GM18520 (cell line): ENCODE data around the gene HIPK2.

ENCODE experiments used
- ATAC-seq: cut with Tn5 transposase; IDR thresholded peaks from one replicate; pipeline ENCODE4 v1.9.1; 2021; ENCODE audit not compliant: unreplicated experiment

Gene HIPK2

DNA sequence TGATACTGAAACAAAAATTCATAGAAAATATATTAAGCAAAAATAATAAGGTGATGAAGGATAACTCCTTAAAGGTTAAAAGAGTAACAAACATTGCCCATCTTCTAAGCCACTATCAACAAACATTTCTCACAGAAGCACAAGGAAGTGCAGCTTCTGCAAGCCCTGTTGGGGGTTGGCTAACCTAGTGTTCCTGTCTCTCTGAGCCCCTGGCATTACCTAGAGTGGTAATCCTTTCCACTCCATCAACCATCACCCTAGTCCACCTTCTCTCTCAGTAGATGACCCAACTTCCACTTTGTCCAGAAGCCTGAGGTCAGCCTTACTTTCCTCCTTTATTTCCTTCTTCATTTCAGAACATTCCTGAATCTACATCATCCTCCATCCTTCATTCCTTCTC lies 59.7 kb downstream of the HIPK2 start:
- no peak for ATAC-seq

DNA sequence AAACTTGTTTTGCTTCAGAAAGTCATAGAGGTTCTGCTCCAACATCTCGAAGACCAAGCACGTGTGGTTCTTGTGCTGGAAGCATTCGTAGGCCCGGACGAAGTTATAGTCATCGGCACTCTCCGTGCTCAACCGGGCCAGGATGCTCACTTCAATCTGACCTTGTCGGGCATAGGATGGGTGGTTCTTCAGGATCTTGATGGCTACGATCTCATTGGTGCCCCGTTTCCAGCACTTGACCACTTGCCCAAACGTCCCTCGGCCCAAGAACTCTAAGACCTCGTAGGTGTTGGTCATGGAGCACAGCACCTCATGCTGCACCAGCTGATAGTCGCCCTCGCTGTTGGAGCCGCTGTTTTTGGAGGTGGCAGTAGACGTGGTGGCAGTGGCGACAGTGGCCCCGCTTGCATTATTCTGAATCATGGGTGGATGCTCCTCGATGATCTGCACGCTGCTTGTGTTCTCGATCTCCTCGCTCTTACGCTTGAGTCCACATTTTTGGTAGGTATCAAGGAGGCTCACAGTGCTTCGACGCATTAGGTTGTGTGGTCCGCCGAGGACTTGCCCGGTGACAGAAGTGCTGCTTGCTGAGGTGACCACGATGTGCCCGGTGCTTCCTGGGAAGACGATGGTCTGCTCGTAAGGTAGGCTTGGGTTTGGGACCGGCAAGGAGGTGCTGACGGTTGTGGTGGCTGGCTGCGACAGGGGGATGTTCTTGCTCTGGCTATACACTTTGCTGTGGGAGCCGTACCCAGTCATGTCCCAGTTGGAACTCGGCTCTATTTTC lies 61.4 kb downstream of the HIPK2 start:
- ATAC-seq: no peak

DNA sequence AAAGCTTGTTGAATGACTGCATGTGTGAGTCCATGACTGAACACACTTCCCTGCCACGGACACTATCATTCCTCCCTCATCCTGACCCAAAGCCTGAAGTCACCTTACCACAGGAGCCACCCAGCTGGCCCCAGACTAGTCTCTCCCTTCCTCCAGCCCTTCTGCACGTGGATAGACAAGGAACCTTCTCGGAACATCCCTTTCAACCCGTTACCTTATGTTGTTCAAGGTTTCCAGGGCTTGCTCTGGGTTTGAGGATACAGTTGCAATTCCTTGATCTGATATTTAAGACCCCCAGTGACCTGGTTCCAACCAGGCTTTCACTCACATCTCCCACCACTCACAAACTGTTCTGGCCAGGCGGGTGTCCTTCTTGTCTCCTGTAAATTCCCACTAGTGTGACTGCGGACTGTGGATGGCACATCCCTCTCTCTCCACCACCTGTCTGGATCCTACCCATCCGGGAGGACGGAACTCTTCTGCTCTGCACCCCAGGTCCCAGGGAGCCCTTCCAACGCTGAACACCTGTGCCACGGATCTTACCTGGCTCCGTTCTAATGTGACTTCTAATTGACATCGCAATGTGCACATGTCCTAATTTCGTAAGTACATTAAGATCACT lies 62.5 kb downstream of the HIPK2 start:
- no peak for ATAC-seq

DNA sequence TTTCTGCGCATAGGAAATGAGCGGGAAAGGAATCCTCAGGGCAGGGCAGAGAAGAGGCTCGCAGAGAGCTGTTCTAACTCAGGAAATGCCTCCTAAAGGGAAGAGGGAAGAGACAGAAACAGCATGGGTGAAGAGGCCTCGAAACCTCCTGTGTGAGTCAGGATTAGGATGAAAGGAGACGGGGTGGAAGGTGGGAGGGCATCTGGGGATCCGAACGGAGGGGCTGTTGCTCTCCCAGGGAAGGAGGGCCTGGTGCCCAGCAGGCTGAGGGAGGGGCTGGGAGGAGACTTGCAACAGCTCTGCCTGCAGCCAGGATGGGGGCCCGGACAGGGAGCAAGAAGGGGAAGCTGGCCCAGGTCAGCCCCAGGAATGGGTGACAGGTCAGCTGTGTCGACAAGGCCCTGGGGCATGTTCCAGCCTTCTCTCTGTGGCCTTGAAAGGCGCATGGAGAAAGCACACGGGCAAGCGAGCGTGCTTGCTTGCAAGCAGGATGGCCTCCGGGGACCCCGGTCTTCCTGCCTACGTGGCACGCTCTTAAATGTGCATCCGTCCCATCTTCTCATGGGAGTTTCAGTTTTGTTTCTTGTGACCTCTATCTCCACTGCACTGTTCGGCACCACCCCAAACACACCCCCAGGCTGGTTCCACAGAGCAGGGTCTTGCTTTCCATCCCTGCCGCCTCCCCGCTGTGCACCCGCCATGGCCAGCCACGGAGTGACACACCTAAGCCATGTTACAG lies 63.5 kb downstream of the HIPK2 start:
- ATAC-seq: peak; percentile 88

DNA sequence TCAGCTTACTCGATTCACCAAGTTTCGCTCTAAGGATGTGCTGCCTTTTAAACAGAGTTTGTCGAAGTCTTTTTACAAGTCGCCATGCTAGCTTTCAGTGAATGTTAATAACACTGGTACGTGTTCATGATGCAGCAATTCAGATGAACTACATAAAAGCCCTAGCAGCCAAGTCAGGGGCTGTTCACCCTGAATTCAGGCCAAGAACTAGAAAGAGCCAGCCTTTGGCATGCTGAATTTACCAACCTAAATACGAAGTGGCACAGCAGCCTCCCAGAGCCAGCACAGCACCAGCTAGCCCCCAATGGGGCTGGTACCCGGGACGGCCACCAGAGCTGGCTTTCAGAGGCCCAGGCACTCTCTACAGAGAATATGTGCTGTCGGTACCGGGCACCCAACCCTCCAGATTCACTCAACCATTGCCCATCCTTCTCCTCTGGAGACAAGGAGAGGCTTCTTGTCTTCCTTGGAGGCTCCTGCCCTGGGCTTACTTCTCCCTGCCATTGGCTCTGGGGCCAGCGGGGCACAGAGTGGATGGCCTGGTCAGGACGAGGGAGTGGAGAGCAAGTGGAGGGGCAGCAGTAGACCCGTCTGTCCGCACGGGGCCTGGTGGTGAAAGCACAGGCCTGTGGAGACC lies 64.2 kb downstream of the HIPK2 start:
- ATAC-seq: no peak

DNA sequence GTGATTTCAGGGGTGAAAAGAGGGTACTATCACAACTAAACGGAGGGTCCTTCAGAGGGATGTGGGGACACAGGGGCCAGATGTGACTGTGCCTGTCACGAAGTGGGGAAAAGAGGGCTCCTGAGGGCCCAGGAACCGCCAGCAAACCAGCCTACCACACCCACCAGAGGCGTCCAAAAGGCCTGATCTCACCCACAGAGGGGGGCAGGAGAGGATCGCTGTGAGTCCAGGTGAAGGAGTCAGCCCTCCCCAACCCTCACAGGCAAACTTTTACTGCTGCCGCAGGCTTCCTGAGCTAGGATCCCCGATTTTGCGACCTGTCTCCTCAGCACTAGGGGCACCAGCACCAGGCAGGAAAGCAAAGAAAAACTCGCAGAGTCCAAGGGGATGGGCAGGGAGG lies 64.7 kb downstream of the HIPK2 start:
- ATAC-seq: no peak

DNA sequence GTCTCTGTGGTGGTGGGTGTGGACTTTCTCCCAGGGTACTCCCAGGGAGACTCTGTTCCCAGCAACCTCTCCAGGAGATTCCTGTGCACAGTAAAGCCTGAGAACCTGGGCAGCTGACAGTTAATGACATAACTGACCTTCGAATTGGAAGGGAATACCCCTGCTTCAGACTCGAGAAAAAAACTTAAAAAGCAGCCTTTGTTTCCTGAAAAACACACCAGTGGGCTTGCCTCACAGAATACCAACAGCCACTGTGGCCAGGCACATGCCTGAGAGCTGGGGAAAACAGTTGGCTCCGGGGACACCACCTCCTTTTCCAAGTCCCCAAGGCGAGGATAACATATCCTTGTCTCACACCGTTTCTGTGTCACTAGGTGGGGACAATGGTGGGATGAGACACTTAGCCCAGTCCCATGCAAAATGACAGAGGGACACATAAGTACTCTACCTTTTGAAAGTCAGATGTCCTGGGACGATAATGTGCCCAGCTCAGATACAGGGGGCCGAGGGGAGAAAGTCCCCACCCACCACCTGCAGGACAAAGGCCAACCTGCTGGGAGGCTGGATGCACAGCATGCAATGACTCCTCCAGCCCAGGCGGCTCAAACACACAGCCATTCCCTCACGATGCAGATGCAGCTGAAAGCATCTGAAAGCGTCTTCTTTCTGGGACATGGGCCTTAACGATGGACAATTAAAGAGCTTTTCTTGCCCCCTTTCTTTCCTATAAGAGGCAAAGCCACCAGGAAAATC lies 65.6 kb downstream of the HIPK2 start:
- ATAC-seq: no peak

DNA sequence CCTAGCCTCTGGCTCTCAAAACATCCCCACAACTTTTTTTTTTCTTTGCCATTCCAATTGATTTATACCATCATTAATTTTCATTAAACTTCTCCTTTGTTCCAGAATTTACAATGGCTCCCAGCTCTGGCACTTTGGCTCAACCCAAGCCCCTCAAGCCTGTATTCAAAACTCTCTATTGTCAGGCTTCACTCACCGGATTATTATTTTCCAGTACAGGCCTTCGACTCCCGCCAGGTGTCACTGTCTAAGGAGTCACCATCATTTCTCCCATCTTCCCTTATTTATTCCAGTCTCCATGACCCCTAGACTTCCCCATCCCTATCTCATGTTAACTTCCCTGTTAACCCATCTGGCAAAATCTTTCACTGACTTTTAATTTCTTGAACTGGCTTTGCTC lies 67.8 kb downstream of the HIPK2 start:
- no peak for ATAC-seq

DNA sequence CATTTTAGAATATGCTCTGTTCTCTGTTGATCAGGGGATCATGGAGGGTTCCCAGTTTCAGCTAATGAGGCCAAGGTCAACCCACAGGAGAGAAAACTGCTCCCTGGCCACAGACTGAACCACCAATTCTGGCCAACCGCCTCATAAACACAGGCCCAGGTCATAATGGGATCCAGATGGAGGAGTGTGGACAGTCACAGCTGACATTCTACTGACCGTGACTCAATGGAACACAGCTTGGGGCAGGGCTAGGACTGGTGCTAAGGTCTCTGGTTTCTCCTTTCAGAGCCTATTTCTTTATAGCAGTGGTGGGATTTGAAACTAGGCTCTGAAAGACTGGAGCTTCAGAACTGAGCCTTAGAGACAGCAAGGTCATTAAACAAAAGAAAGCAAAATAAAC lies 68.3 kb downstream of the HIPK2 start:
- ATAC-seq: no peak

DNA sequence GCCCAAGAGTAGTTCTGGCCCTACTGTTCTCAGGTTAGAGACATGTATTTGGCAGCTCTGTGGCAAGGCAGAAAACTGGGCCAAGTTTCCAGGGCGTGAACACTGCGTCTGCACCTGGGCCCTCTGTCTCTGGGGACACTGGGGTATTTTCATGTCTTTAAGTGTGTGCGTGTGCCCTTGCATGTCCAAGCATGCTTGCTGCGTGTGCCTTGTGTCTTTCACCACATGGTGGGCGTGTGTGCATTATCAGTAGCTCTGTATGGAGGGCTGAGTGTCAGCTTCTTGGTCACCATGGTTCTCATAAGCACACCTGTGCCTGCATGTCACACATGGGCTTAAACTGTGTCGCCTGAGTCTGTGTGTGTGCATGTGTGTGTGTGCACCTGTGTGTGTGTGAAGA lies 69.3 kb downstream of the HIPK2 start:
- ATAC-seq: peak; percentile 73

DNA sequence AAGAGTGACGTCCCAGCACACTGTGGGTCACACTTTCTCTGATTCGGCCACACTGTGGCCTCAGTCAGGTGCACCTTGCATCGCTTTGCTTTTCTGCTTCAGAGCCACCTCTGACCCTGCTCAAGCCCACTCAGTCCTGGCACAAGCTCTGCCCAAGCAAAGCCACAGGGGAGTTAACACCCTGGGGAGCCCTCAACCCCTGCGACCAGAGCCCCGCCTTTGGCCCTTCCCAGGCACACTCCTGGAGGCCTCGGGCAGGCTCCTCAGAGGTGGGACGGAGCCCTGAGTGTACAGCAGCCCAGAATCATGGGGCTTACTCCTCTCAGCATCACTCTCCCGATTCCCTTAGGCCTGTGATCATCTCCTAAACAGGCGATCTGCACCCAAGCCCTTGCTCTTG lies 71.0 kb downstream of the HIPK2 start:
- ATAC-seq: no peak

DNA sequence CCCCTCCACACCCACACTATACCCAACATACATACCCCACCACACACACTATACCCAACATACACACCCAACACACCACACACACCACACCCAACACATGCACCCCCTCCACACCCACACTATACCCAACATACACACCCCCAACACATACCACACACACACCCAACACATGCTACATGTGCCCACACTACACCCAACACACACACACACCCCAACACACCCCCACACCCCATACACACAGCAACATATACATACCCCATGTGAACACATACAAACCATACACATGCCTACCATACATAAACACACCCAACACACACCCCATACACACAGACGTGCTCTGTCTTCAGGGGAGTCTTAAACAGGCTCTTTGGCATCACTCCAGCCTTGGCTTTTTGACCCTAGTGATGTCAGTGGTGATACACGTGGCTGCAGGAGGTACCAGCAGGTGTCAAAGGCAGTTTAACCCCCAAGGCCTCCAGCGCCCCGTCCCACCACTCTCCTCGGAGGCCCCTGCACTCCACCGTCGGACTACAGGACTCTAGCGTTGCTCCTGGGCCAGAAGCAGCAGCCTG lies 73.4 kb downstream of the HIPK2 start:
- no peak for ATAC-seq

DNA sequence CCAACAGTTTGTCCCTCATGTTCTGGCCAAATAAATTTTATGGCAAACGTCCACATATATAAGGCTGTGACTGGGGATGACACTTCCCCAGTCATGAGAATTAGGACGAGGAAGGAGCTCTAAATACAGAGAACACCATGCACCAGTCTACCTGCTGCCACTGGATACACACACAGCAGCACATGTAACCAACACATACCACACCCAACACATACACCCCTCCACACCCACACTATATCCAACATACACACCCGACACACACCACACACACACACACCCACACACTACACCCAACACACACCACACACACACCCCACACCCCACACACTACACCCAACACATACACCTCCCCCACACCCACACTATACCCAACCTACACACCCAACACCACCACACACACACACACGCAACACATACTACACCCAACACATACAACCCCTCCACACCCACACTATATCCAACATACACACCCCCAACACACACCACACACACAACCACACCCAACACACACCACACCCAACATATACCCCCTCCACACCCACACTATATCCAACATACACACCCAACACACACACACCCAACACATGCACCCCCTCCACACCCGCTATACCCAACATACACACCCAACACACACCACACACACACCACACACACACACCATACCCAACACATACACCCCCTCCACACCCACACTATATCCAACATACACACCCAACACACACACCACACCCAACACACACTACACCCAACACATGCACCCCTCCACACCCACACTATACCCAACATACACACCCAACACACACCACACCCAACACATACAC lies 74.1 kb downstream of the HIPK2 start:
- no peak for ATAC-seq

DNA sequence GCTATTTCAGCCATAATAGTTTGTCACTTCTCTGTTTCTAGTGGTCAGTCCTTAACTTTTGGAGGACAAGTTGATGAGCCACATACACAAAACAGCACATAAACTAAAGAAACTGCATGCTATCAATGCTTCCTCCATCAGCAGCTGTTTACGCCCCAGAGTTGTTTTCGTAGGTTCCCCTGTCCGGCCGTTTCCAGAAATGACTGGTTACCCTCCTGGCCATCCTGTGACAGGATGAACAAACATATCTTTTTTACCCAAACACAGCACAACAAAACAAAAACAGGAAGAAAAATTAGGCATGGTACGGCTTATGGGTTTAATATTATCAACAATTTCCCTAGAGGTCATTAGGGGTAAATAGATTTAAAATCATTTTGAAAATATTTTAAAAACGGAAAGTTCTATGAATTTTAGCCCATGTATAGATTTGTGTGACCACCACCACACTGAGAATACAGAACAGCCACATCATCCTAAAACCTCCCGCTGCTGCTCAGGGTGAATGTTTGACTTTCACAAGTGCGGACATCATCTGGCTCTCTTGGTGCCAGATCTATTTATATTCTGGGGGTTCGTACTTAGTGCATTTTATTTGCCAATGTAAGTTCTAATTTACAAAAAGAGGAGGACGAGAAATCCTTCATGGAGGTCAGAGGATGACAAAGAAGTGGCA lies 74.8 kb downstream of the HIPK2 start:
- ATAC-seq: peak; percentile 55

DNA sequence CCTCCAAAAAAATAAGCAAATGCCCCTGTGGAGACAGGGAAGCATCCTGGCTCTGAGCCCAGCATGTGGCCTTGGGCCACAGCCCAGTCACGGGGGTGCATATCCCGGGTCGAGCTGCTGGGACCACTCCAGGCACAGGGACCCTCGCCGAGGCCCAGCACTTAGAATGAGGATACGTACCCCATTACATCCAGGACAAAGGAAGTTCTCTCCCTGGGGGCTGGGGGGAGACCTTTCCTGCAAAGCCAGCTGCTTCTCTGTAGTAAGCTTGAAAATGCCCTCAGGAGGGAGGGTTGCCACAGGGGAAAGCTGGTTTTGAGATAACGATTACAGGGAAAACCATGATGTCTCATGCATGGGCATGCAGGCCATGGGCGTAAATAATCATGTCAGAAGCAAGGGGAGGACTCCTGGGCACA lies 75.5 kb downstream of the HIPK2 start:
- no peak for ATAC-seq

DNA sequence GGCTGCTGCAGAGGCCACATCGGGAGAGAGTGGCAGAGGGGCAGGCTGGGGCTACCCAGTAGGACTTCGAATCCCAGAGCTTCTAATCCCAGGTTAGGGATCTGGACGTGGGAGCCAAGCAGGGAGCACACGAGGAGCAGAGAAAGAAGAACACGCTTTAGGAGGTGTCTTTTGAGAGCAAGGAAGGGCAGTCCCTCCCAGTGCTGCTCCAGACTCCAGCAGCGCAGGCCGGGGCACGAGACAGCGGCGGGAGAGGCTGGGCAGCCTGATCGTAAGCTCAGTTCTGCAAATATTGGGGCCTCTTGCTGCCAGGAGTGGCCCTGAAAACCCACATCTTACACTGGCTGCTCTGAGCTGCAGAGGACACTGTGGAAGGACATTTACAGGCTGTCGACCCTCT lies 75.9 kb downstream of the HIPK2 start:
- no peak for ATAC-seq

DNA sequence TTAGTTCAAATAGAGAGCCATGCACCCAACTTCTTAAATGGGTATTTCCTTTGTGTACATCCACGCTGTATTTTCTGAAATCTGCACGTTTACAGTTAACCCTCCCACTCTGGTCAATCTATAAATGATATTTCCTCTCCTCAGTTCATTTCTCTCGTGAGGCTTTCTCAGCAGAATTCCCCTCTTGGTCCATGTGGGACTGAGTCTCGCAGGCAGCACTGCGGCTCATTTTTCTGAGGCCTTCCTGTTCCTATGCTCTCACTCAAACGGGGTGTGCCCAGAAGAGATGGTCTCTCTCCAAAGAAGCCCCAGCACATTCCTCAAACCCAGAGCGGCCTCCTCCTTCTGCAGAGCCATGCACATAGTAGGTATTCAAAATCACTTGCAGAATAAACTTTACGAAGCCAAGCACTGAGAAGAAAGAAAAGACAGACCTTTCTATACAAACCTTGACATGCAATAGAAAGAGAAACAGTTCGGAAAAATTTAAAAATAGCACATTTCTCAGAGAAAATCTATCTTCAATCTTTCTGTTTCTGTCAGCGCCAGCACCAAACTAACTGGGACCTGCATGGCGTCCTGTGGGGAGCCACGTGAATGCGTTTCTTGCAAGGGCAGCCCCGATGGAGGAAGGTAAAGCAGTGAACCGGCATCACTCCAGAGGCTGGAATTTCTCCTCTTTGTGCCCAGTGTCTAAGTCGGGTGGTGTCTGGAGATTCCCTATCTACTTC lies 77.1 kb downstream of the HIPK2 start:
- no peak for ATAC-seq
